HG03460 (cell line): ENCODE measurements around the gene ZFP90.
"Not testable (repeated sequence)": the region's sequence is repeated elsewhere in the genome, so short reads cannot be mapped to it uniquely, and the experiment has no call there.

Experiments used
- ATAC-seq: cut with Tn5 transposase; IDR thresholded peaks from one replicate; pipeline ENCODE4 v1.9.1; 2021; ENCODE audit not compliant: unreplicated experiment

Gene ZFP90

DNA sequence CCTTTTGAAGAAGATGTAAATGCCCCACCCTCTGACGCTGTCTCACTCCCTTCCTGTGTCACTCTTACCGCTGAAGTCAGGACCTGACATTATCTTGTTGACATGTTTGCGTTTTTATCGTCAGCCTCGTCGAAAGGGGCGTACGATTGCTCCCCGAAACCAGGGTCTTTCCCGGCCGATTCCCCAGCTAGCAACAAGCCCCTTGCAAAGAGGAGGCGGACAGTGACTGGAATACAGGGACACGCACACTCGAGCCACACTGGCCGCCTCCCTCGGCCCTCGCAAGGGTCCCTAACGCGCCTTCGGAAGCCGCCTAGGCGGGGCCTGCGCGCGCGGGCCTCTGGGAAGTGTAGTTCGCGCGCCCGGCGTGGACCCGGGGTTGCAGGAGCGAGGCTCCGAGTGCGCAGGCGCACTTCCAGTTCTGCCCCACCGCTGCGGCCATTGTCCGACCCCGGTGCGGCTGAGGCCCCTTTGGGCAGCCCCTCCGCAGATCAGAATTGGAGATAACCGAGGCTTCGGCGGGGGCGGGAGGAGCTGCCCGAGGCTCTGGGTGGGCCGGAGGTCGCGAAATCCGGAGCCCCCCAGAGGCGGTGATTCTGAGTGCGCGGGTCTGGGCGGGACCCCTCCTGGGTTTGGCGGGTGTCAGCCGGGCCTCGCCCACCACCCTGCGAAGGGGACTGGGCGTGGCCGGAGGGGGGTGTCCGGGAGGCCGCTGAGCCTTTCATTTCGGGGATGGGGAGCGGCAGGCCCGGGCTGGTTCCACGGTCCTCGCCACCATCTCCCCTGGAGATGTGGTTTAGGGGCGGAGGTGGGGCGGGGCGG lies at the start of gene ZFP90:
ZFP90 (plus strand) TSS at position 412 of the 822 bp plus-strand sequence. CDS start 502 bp downstream, outside the sequence.
- ATAC-seq = peak; percentile 82

GRCh38 chr16:68490358-68490757 lies 48.7 kb upstream of the ZFP90 start:
- no peak for ATAC-seq

DNA sequence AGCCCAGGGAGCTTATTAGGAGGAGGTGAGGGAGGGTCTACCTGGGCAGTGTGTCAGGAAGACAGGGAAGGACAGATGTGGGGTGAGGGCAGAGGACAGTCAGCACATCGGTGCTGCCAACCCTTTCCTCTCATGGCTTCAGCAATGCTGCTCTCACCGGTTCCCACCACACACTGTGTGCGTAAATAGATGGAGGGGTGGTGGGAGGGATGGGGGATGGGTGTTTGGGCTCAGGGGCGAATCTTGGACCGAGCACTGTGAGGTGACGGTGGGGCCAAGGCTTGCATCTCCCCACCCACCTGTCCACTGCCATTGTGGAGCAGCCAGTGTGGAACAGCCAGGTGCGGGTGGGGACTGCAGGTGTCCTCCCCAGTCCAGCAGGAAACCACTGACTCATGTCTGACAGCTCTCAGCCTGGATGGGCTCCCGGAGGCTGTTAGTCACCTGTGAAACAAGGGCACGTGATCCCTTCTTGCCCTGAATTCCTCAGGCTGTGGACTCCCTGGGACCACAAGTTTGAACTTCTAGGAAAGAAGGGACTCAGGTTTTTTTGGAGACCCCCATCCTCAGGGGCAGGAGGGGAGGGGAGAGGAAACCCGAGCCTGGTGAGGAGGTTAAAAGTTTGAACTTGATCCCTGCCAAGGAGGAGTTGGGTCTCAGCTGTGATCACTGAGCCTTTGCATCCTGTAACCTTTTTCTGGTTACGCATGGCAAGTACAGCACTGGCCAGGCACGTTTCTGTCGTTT lies 48.1 kb upstream of the ZFP90 start:
- no peak for ATAC-seq

DNA sequence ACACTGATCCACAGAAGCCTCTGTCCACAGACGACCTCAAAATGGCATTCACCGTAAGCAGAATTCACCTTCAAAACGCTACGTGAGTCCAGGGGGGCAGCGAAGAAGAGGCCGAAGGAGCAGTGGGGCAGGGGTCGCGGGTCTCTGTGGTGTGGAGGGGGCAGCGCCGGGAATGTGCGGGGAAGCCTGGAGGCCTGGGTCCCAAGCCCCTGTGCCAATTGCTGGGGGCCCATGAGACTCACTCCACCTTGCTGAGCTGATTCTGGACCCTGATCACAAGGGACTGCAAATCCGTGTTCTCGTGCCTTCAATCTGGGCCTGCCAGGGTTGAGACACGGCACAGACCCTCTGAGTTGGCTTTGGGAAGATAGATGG lies 47.5 kb upstream of the ZFP90 start:
- no peak for ATAC-seq

DNA sequence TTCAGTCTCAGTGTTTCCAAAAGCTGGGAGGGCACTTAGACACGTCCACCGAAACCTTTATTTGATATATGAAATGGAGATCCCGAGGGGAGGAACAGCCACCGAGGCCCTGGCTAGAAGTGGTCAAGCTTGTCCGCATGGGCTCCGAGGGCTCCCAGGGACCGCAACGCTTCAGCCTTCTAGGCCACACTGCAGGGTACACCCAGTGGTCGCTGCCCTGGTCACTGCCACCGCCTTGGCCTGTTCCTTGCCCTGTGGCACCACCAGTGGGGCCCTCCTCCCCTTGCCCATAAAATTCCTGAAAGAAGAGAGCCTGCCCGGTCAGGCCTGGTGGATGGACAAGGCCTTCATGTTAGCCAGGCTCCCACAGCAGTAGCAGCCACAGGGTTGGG lies 46.9 kb upstream of the ZFP90 start:
- ATAC-seq = no peak

GRCh38 chr16:68492543-68493411 lies 46.3 kb upstream of the ZFP90 start:
- no peak for ATAC-seq

GRCh38 chr16:68493412-68494070 lies 45.5 kb upstream of the ZFP90 start:
- ATAC-seq = no peak

DNA sequence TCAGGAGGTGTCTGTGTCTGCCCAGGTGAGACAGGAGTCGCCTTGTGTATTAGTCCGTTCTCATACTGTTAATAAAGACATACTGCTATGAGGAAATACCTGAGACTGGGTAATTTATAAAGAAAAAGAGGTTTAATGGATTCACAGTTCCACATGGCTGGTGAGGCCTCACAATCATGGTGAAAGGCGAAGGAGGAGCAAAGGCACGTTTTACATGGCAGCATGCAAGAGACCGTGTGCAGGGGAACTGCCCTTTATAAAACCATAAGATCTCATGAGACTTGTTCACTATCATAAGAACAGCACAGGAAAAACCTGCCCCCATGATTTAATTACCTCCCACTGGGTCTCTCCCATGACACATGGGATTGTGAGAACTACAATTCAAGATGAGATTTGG lies 44.8 kb upstream of the ZFP90 start:
- ATAC-seq = not testable (repeated sequence)

DNA sequence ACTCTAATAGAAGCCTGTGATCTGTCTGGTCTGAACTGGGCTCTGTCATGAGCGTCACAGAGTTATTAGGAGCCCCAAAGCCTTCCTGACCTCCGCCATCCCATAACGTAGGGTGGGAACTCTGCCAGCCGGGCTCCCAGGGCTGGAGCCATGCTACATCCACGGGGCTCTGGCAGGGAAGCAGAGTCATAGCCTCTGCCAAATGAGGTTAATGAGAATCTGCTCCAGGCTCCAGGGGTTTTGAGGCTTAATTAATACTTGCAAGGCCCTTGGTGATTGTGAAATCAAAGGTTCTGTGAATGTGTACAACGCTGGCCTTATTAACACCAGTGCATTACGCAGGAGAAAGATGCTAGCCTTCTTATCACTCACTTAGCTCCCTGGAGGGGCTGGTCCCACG lies 42.4 kb upstream of the ZFP90 start:
- ATAC-seq = no peak

DNA sequence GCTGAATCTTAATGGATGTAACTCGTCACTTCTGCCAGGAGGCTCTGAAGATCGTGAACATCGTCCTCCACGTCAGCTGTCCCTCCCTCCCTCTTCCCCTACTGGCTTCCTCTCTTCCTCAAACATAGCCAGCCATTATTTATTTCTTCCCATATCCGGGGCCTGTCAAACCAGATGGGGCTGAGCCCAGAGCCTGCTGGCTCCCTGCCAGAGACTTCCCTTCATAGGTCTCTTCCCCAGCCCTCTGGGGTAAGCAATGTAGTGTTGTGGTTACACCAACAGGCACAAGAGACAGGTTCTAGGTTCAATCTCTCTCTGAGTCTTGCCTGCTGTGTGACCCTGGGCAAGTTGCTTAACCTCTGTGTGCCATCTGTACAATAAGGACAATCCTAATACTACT lies 40.1 kb upstream of the ZFP90 start:
- no peak for ATAC-seq

- ATAC-seq = no peak
These were observed 35.8 kb upstream of the ZFP90 start for GRCh38 chr16:68503334-68503733.

DNA sequence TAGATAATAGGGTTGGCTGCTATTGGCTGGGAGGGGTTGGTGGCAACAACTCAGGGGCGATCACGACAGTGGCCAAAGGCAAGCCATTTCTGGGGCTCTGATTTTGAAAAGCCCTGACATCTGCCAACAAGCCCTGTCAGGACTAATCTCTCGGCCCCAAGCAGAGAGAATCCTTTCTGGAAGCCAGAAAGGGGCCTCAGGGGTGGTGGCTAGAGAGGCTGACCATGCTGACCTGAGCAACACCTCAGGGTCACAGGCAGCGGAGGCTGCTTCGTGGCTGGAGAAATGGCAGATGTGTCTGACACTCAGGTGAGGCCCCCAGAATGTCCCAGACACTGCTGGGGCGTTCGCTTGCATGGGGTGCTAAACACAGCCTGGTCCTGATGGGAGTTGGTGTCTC lies 35.0 kb upstream of the ZFP90 start:
- ATAC-seq = no peak

DNA sequence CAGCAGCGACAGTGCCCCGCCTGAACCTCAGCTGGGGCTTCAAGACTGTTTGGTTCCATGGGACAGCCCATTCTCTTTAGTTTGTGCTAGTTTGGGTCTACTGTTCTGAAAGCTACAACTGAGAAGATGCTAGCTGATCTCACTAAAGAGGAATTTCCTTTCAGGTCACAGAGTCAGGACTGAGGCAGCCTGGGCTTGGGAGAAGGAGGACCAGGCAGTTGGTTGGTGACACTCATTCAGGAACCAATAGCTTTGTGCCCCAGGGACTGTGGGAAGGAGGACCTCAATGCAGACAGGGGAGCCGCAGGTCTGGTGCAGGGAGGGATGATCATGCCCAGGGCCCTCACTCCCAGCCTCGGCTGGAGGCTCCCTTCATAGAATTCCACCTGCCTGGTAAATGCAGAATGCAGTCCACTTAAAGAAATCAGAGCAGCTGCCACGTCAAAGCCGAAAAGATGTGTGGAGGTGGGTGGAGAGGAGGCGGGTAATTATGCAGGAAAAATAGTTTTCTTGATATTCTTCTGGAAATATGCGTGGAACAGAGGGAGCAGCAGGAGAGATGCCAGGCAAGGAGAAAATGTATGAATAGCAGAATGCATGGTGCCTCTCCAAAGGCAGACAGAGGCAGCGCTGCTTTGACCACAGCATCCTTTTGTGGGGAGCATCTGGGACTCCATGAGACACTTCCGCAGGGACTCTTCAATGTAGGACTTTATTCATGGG lies 32.6 kb upstream of the ZFP90 start:
- no peak for ATAC-seq

DNA sequence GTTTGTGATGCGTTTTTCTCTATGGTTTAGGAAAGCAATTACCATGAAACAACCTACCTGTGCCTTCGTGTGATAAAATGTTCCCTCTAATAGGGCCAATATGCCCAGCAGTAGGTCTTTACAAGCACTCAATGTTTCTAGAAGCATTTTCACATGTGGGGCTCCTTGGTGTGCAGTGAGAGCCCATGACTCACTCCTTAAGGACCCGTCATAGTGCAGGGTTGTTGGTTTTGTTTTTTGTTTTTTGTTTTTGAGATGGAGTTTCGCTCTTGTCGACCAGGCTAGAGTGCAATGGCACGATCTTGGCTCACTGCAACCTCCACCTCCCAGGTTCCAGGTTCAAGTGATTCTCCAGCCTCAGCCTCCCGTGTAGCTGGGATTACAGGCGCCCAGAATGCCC lies 31.1 kb upstream of the ZFP90 start:
- ATAC-seq = no peak

DNA sequence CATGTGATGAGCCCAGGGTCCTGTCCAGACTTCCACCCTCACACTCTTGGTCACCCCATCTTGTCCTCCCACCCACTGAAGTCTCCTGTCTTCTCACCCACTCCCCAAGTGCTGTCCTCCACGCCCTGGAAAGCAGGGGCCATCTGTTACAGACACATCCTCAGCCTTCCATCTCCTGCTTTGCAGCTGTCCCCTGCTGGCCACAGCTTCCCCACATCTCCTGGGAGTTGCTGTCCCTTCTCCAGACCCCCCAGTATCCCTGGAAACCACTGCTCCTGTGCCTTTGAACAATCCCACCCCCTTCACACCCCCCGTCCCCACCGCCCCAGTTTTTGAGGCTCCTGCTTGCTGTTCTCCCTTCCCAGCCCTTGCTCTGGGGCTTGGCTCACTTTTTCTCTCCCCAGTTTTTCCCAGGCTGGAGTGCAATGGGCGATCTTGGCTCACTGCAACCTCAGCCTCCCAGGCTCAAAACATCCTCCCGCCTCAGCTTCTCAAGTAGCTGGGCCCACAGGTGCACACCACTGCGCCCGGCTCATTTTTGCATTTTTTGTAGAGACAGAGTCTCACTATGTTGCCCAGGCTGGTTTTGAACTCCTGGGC lies 30.4 kb upstream of the ZFP90 start:
- ATAC-seq = no peak

DNA sequence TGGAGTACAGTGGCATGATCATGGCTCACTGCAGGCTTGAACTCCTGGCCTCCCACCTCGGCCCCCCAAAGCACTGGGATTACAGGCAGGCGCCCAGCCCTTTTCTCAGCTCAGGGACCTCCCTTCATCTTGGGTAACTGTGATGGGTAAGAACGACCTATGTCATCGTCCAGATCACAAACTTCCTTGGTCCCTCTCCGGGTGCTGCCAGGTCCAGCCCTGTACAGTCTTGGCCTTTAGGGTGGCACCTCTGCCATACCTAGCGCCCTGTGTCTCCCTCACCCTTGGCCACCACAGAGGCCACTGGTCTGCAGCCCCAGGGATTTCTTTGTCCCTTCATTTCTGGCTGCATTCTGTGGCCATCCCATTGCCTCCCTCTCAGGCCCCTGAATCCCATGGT lies 29.7 kb upstream of the ZFP90 start:
- ATAC-seq = no peak

DNA sequence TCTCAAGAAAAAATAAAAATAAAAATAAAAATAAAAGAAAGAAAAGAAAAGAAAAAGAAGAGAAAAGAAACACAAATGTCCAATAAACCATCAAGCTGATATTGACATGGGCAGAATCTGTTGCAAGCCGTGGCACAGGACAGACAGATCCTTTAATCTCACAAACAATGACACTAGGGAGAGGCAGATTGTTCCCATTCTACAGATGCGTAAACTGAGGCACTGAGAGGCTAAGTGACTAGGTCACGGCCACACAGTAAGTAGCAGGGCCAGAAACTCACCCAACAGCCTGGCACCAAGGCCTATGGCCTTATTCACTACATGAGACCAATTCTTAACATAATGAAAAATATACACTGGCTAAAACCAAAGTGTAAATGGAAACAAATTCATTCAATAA lies 28.3 kb upstream of the ZFP90 start:
- ATAC-seq = no peak

DNA sequence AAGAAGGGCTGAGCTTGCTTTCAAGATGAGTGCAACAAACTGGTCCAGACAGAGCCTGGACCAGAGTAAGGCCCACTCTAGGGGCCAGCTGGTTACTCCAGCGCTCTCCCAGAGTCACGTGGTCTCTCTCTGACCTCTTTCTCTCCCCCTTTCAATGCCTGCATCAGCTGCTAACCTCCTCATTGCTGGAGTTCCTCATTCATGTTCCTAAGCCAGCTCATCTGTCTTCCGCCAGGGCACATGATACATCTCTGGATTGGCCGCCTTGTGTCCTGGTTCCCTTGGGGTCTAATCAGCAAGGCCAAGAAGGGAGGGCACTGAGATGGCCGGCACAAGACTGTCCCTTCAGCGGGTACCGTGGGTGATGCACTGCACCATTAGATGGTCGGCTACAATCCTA lies 26.9 kb upstream of the ZFP90 start:
- no peak for ATAC-seq

DNA sequence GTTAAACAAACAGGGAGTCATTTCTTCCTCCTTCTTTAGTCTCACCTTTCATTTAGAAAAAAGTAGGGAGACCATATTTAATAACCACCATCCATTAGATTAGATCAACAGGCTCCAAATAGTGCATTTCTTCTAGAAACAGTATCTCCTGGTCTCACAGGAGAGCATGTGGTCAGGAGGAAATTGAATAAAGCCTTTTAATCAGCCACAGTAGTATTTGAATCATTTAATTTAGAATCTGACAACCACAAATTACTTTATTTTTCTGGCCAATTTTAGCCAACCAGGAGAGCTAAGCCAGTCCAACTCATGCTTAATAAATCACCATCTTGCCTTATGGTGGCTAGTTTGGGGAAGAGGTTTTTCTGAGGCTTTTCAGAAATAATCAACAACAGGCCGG lies 26.3 kb upstream of the ZFP90 start:
- no peak for ATAC-seq

DNA sequence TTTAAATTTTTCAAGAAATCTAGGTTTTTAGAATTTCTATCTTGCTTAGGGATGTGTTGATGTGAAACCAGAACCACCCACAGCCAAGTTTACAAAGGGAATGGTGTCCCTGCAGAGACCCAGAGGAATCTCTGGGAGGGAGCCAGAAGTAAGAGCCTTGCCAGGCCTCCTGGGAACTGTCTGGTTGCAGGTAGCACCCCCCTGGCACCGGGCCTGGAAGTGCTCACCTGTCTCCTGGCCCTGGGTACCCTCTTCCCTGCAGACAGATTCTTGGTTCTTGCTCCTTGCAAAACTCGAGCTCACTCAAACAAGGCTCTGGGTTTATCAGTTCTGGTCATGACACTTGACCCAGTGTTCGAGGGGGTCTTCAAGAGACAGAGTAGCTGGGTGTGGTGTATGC lies 24.6 kb upstream of the ZFP90 start:
- ATAC-seq = no peak
